Astrocyte (in vitro differentiated cells and primary cell): Measurements from ENCODE around the gene SRSF3.

Source experiments
- CTCF ChIP-seq: IDR thresholded peaks from 2 replicates; pipeline ENCODE4 v1.5.1; 2011; ENCODE audit warnings: low read depth, mild to moderate bottlenecking, inconsistent platforms, low read length, moderate library complexity; ENCODE audit not compliant: insufficient read depth
- EZH2 ChIP-seq: IDR thresholded peaks from 2 replicates; pipeline ENCODE4 v1.6.1; 2012; ENCODE audit warnings: mild to moderate bottlenecking, low read length, inconsistent platforms; ENCODE audit not compliant: insufficient read depth

- TF ChIP-seq CTCF (no peak), EZH2 (no peak)
Measured at GRCh38 chr6:36574679-36575078, 19.5 kb upstream of the SRSF3 start.
